HG02981 (cell line): ENCODE data around the gene ZBTB40.

Source experiments
- ATAC-seq: cut with Tn5 transposase; IDR thresholded peaks from one replicate; pipeline ENCODE4 v1.9.1; 2021; ENCODE audit warnings: mild to moderate bottlenecking, moderate library complexity; ENCODE audit not compliant: unreplicated experiment

The ZBTB40 gene

GRCh38 chr1:22553991-22554522 lies 102.4 kb downstream of the ZBTB40 start:
- no peak for ATAC-seq

- ATAC-seq, result no peak
Measured at GRCh38 chr1:22555371-22555656, 103.7 kb downstream of the ZBTB40 start.

GRCh38 chr1:22556391-22557104 lies 104.9 kb downstream of the ZBTB40 start:
- ATAC-seq, result no peak

- no peak for ATAC-seq
Measured at GRCh38 chr1:22557341-22557950, 105.8 kb downstream of the ZBTB40 start.

GRCh38 chr1:22562584-22563583 lies 111.2 kb downstream of the ZBTB40 start, which contains the start of gene EPHA8:
Gene EPHA8, plus strand, starts transcription at chr1:22563489. Its CDS starts 147 bp downstream, at chr1:22563636.
- ATAC-seq, result no peak

GRCh38 chr1:22563671-22564602 lies 112.3 kb downstream of the ZBTB40 start:
- no peak for ATAC-seq

GRCh38 chr1:22566161-22566560 lies 114.5 kb downstream of the ZBTB40 start:
- ATAC-seq, result no peak

GRCh38 chr1:22567197-22567596 lies 115.5 kb downstream of the ZBTB40 start:
- no peak for ATAC-seq

GRCh38 chr1:22567994-22568393 lies 116.3 kb downstream of the ZBTB40 start:
- ATAC-seq, result no peak

GRCh38 chr1:22569269-22569668 lies 117.6 kb downstream of the ZBTB40 start:
- ATAC-seq, result no peak

- ATAC-seq, result no peak
Measured at GRCh38 chr1:22570140-22570909, 118.7 kb downstream of the ZBTB40 start.

GRCh38 chr1:22572818-22573217 lies 121.2 kb downstream of the ZBTB40 start:
- ATAC-seq, result no peak

GRCh38 chr1:22573237-22573636 lies 121.6 kb downstream of the ZBTB40 start:
- ATAC-seq, result no peak

- no peak for ATAC-seq
Measured at GRCh38 chr1:22575532-22576149, 124.0 kb downstream of the ZBTB40 start.

- ATAC-seq, result no peak
Measured at GRCh38 chr1:22576150-22576544, 124.5 kb downstream of the ZBTB40 start.

- no peak for ATAC-seq
Measured at GRCh38 chr1:22576617-22577016, 125.0 kb downstream of the ZBTB40 start.

- ATAC-seq, result no peak
Measured at GRCh38 chr1:22578732-22579361, 127.2 kb downstream of the ZBTB40 start.

- ATAC-seq, result no peak
Measured at GRCh38 chr1:22579541-22580155, 128.0 kb downstream of the ZBTB40 start.
